DMS 273 (cell line): ENCODE measurements around the gene RELL1.

Experiments used
- DNase-seq: peaks from one replicate; lab custom pipeline; 2025; ENCODE audit not compliant: unreplicated experiment; lab: John Stamatoyannopoulos, UW

The RELL1 gene

GRCh38 chr4:37667197-37668100, 18.7 kb downstream of the RELL1 start:
- DNase-seq = no peak

- peak; percentile 10 for DNase-seq
These were observed 19.5 kb downstream of the RELL1 start for GRCh38 chr4:37666625-37667071.

GRCh38 chr4:37665333-37666320, 20.5 kb downstream of the RELL1 start:
- DNase-seq = peak; percentile 26

GRCh38 chr4:37664696-37665095, 21.5 kb downstream of the RELL1 start:
- peak; percentile 28 for DNase-seq

GRCh38 chr4:37663552-37663951, 22.6 kb downstream of the RELL1 start:
- DNase-seq = no peak

- DNase-seq = peak; percentile 51
These were observed 23.2 kb downstream of the RELL1 start for GRCh38 chr4:37662861-37663390.

GRCh38 chr4:37662251-37662650, 23.9 kb downstream of the RELL1 start:
- DNase-seq = no peak

- DNase-seq = peak; percentile 66
These were observed 24.4 kb downstream of the RELL1 start for GRCh38 chr4:37661772-37662171.

- DNase-seq = no peak
These were observed 26.5 kb downstream of the RELL1 start for GRCh38 chr4:37659696-37660095.

GRCh38 chr4:37656649-37657048, 29.5 kb downstream of the RELL1 start:
- no peak for DNase-seq

GRCh38 chr4:37653601-37654000, 32.6 kb downstream of the RELL1 start:
- DNase-seq = no peak

GRCh38 chr4:37652747-37653527, 33.2 kb downstream of the RELL1 start:
- no peak for DNase-seq

GRCh38 chr4:37651781-37652377, 34.3 kb downstream of the RELL1 start:
- DNase-seq = no peak

- no peak for DNase-seq
These were observed 35.7 kb downstream of the RELL1 start for GRCh38 chr4:37650481-37650880.

GRCh38 chr4:37649268-37649667, 36.9 kb downstream of the RELL1 start:
- DNase-seq = no peak

GRCh38 chr4:37648084-37648817, 37.9 kb downstream of the RELL1 start:
- peak; percentile 18 for DNase-seq

GRCh38 chr4:37646247-37646646, 39.9 kb downstream of the RELL1 start:
- no peak for DNase-seq

- no peak for DNase-seq
These were observed 40.4 kb downstream of the RELL1 start for GRCh38 chr4:37645736-37646135.

GRCh38 chr4:37644962-37645361, 41.2 kb downstream of the RELL1 start:
- no peak for DNase-seq
